Suprapubic skin (tissue), 3 donors: ENCODE measurements around the gene REPS2.

ENCODE experiments used
- CTCF ChIP-seq, 2 donors: fragments of 200-600 bp in 1 of 2; fragments of 450-650 bp in 1 of 2; sonication (generic) in 1 of 2; IDR thresholded peaks; one replicate each; pipeline ENCODE4 v1.5.1; 2016 to 2019; ENCODE audit warnings: antibody characterized with exemption in 2 of 2, mild to moderate bottlenecking in 1 of 2, moderate library complexity in 1 of 2
- EP300 ChIP-seq: sonication (generic); formaldehyde crosslinking; IDR thresholded peaks from one replicate; pipeline ENCODE4 v1.6.1; 2017; ENCODE audit warnings: antibody characterized with exemption
- POLR2A ChIP-seq, 2 donors: fragments of 450-650 bp; IDR thresholded peaks; one replicate each; pipeline ENCODE4 v1.6.1; 2017; ENCODE audit warnings: antibody characterized with exemption in 2 of 2, mild to moderate bottlenecking in 2 of 2, moderate library complexity in 2 of 2

- TF ChIP-seq CTCF (IDR thresholded peaks at IDR 0.05): no peak
- TF ChIP-seq POLR2A (IDR thresholded peaks at IDR 0.05): no peak
- TF ChIP-seq EP300: no peak
These were observed 121.1 kb downstream of the REPS2 start for GRCh38 chrX:17067534-17067933.
